ENCODE measurements around the gene SLC7A10. TPM values are rescaled to one million over a fixed set of nuclear protein-coding genes. Genes with fewer than 3 reads are reported as not detected.

The SLC7A10 gene
- total RNA-seq, 6 experiments from 2014 or later = not detected

DNA sequence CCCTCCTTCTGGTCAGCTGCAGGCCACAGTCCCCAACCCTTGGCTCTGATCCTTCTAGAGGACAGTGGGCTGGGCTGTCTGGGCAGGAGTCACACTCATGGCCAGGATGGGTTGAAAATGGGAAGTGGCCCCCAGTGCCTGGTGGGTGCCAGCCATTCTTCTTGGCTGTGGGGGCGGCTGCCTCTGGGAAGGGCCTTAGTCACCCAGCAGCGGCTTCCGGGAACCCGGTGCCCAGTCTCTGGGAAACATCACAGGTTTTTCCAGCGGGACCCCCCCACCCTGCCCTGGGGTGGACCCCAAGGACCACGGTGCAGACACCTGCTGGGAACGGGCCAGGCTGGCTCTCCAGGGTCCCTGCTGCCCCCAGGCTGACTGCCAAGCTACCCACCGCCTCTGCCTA, 27.3 kb upstream of the SLC7A10 start:
- Mint-ChIP-seq H3K9me3 (peaks cover 4% of the 10 kb centered on the region; the same call in 1 of the 2 replicates), H3K27ac (no peak overlapping the region), H3K4me3 (no peak overlapping the region), H3K4me1 (ENCODE audit: low read depth) (no peaks in the 10 kb centered on the region), H3K36me3 (ENCODE audit: low read depth) (no peaks in the 10 kb centered on the region), H3K27me3 (ENCODE audit: insufficient read depth) (peaks cover 13% of the 10 kb centered on the region)
- TF ChIP-seq, protein P1, sequence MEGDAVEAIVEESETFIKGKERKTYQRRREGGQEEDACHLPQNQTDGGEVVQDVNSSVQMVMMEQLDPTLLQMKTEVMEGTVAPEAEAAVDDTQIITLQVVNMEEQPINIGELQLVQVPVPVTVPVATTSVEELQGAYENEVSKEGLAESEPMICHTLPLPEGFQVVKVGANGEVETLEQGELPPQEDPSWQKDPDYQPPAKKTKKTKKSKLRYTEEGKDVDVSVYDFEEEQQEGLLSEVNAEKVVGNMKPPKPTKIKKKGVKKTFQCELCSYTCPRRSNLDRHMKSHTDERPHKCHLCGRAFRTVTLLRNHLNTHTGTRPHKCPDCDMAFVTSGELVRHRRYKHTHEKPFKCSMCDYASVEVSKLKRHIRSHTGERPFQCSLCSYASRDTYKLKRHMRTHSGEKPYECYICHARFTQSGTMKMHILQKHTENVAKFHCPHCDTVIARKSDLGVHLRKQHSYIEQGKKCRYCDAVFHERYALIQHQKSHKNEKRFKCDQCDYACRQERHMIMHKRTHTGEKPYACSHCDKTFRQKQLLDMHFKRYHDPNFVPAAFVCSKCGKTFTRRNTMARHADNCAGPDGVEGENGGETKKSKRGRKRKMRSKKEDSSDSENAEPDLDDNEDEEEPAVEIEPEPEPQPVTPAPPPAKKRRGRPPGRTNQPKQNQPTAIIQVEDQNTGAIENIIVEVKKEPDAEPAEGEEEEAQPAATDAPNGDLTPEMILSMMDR (IDR thresholded peaks at IDR 0.05) = no peak
- no peak for DNase-seq

DNA sequence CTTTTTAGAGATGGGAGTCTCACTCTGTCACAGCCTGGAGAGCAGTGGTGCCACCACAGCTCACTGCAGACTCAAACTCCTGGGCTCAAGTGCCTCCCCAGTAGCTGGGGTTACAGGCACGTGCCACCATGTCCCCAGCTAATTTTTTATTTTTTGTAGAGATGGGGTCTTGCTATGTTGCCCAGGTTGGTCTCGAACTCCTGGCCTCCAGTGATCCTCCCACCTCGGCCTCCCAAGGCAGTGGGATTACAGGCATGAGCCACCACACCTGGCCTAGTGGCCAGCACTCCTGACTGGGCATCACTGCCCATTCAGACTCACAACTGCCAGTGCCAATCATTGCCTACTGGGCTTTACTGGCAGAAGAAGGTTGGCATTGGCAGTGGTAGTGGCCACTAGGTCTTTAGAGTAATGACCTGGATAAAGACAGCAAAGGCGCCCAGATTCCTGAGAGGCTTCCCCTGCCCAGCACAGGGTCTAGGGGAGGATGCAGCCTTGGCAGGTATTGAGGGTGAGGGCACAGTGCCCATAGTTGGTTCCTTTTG, 26.8 kb upstream of the SLC7A10 start:
- no peak for DNase-seq
- Mint-ChIP-seq H3K36me3 (ENCODE audit: low read depth) (no peaks in the 10 kb centered on the region), H3K27me3 (ENCODE audit: insufficient read depth) (peaks cover 13% of the 10 kb centered on the region), H3K4me1 (ENCODE audit: low read depth) (no peaks in the 10 kb centered on the region), H3K4me3 (no peak overlapping the region), H3K9me3 (no peaks in the 10 kb centered on the region), H3K27ac (no peak overlapping the region)
- TF ChIP-seq, protein P1 (IDR thresholded peaks at IDR 0.05) = no peak

DNA sequence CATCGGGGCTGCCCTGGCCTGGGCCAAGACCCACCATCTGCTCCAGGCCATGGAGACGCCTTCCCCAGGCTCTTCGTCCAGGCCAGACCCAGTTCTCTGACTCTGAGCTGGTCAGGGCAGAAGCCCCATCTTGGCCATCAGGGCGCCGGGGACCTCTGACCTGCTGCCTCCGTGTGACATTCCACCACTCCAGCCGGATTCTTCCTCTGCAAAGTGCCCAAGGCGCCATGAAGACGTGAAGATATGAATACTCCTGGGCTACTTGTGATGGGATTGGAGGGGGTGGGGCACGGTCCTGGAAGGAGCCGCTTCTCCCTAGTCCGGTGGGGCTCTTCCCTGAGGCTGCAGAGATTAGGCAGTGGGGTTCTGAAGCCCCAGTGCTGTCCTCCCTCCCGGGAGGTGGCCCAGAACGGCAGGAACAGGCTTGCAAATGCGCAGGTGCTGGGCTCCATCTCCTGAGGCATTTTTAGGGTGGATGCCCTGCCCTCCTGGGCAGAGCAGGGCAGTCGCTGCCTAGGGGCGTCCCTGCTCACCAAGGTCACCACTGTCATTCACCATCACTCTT, 26.0 kb upstream of the SLC7A10 start:
- Mint-ChIP-seq H3K36me3 (ENCODE audit: low read depth) (no peaks in the 10 kb centered on the region), H3K4me1 (ENCODE audit: low read depth) (no peaks in the 10 kb centered on the region), H3K27me3 (ENCODE audit: insufficient read depth) (peaks cover 11% of the 10 kb centered on the region), H3K9me3 (no peaks in the 10 kb centered on the region), H3K27ac (no peak overlapping the region), H3K4me3 (no peak overlapping the region)
- no peak for DNase-seq
- TF ChIP-seq, protein P1 (IDR thresholded peaks at IDR 0.05) = no peak

DNA sequence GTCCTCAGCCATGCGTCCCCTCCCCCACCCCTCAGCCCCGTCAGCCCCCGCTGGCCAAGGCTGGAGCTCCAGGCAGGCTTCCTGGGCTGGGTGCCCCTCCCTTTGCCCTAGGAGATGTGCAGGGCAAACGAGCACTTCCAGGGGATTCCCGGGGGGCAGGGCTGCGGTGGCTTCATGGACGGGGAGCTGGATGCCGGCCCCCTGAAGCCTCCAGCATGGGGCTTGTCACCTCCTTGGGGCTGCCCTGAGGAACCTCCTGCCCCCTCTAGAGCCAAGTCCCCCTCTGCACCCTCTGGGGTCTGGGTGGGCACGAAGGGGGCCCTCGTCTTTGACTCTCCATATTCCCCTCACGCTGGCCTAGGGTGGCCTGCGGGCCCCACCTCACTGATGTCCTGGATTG, 25.4 kb upstream of the SLC7A10 start:
- Mint-ChIP-seq H3K4me3 (no peak overlapping the region), H3K36me3 (ENCODE audit: low read depth) (no peaks in the 10 kb centered on the region), H3K4me1 (ENCODE audit: low read depth) (no peaks in the 10 kb centered on the region), H3K9me3 (no peaks in the 10 kb centered on the region), H3K27me3 (ENCODE audit: insufficient read depth) (peaks cover 8% of the 10 kb centered on the region), H3K27ac (no peak overlapping the region)
- TF ChIP-seq, protein P1 (IDR thresholded peaks at IDR 0.05) = no peak
- no peak for DNase-seq

DNA sequence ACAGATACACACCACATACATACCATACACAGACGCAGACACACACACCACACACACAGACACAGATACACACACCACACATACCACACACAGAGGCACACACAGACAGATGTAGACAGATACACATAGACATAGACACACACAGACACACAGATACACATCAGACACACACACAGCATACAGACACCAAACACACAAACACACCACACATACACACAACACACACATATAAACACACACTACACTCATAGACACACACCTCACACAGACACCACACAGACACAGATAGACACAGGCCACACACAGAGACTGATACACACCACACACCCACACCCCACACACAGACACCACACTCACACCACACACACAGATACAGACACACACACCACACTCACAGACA, 24.9 kb upstream of the SLC7A10 start:
- no peaks in the 10 kb centered on the region for H3K4me1 Mint-ChIP-seq (ENCODE audit: low read depth)
- peaks cover 8% of the 10 kb centered on the region for H3K27me3 Mint-ChIP-seq (ENCODE audit: insufficient read depth)

More for the DNA sequence above, 24.9 kb upstream of the SLC7A10 start:
- Mint-ChIP-seq H3K27ac (no peak overlapping the region), H3K36me3 (ENCODE audit: low read depth) (no peaks in the 10 kb centered on the region), H3K9me3 (no peaks in the 10 kb centered on the region), H3K4me3 (no peak overlapping the region)
- TF ChIP-seq, protein P1 (IDR thresholded peaks at IDR 0.05) = no peak
- no peak for DNase-seq
